Anterior cingulate cortex (tissue), 58 donors: ENCODE results near the gene DNAJC24.
A peak's percentile ranks its signal among the peaks of the same experiment; 100 is the strongest.
"Not testable (repeated sequence)": the region's sequence is repeated elsewhere in the genome, so short reads cannot be mapped to it uniquely, and the experiment has no call there.

ENCODE experiments used
- DNase-seq, 58 donors: peaks; one replicate each; lab custom pipeline; 2025; lab: John Stamatoyannopoulos, UW

The DNAJC24 gene

GRCh38 chr11:31369348-31370329, at the start of gene DNAJC24, which contains the start of gene DCDC1:
Gene DNAJC24, plus strand, starts transcription at chr11:31369860. Its CDS starts 889 bp downstream, at chr11:31370749.
Gene DCDC1, minus strand, starts transcription at chr11:31369739. Its CDS starts 41,459 bp downstream, at chr11:31328280.
- peak in 57 of 58 donors; percentile 48 to 94 (median 86) for DNase-seq

GRCh38 chr11:31321494-31321893, 48.2 kb upstream of the DNAJC24 start:
- DNase-seq = not testable (repeated sequence)

GRCh38 chr11:31323145-31323544, 46.5 kb upstream of the DNAJC24 start:
- DNase-seq = no peak

GRCh38 chr11:31325160-31325559, 44.5 kb upstream of the DNAJC24 start:
- DNase-seq = no peak

- DNase-seq = no peak
Observed at GRCh38 chr11:31326470-31327148, 43.1 kb upstream of the DNAJC24 start.

GRCh38 chr11:31327417-31327816, 42.2 kb upstream of the DNAJC24 start:
- DNase-seq = no peak

- DNase-seq = no peak
Observed at GRCh38 chr11:31328697-31329096, 41.0 kb upstream of the DNAJC24 start.

- no peak for DNase-seq
Observed at GRCh38 chr11:31337806-31338205, 31.9 kb upstream of the DNAJC24 start.

GRCh38 chr11:31340903-31341572, 28.6 kb upstream of the DNAJC24 start:
- DNase-seq = peak in 1 of 58 donors; percentile 0

- no peak for DNase-seq
Observed at GRCh38 chr11:31351168-31351567, 18.5 kb upstream of the DNAJC24 start.

- DNase-seq = no peak
Observed at GRCh38 chr11:31355131-31355530, 14.5 kb upstream of the DNAJC24 start.

GRCh38 chr11:31355817-31356216, 13.8 kb upstream of the DNAJC24 start:
- DNase-seq = no peak

- DNase-seq = no peak
Observed at GRCh38 chr11:31361743-31362142, 7.9 kb upstream of the DNAJC24 start.

- DNase-seq = no peak
Observed at GRCh38 chr11:31366795-31367194, 2.9 kb upstream of the DNAJC24 start.

GRCh38 chr11:31375879-31376278, 6.2 kb downstream of the DNAJC24 start:
- DNase-seq = no peak

- no peak for DNase-seq
Observed at GRCh38 chr11:31383116-31383515, 13.5 kb downstream of the DNAJC24 start.

GRCh38 chr11:31387379-31387778, 17.7 kb downstream of the DNAJC24 start:
- no peak for DNase-seq

GRCh38 chr11:31397239-31397834, 27.7 kb downstream of the DNAJC24 start:
- DNase-seq = no peak

- DNase-seq = no peak
Observed at GRCh38 chr11:31404614-31405013, 35.0 kb downstream of the DNAJC24 start.

- no peak for DNase-seq
Observed at GRCh38 chr11:31408201-31408600, 38.5 kb downstream of the DNAJC24 start.
